ENCODE data around the gene JAG2. TPM values are rescaled to one million over a fixed set of nuclear protein-coding genes. Genes with fewer than 3 reads are reported as not detected.

The JAG2 gene
- total RNA-seq, 3 donors from 2014 or later, result 4.2 to 15.4 (median 13.1) TPM

DNA sequence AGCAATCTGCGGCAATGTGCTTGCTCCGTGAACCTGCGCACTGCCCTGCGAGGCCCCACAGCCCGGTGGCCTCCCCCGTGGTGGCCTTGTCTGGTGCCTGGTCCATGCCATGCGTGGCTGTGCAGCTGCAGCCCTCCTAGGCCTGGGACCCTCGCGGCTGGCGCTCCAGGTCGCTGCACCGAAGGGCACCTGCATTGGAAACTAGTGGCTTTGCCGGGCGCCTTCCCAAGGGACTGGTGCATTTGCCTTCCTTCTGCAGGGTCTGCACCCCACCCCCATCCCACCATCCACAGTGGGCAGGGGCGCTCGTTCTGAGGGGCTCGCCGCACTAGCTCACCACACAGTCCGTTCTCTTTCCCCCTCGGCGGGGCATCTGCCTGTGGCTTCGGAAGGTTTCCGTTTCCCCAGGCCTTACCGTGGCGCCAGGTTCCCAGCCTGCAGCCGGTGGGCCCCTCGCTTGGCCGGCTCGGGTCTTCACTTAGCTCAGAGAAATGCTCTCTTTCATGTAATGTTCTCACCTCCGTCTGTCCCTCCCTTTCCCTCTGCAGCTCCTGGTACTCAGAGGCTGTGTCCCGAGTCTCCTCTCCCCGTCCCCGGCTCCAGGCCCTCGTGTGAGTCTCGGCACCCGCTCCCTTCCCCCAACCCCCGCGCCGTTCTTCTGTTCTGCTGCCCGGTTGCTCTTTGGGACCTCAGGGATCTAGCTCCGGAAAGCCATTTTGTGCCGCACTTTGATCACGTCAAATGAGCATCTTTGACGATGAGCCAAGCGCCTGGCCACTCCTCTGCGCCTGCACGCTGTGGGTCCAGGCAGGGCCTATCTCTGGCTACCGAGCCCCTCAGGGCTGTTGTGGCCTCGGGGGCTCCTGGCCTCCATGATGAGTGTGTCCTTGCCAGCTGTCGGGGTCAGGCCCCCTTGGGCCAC, 31.9 kb downstream of the JAG2 start:
- Histone ChIP-seq H3K36me3 (no peaks in the 10 kb centered on the region), H3K4me3 (no peak overlapping the region), H3K27ac (no peak overlapping the region), H3K4me1 (no peaks in the 10 kb centered on the region), H3K9me3 (peaks cover 17 to 21% of the 10 kb centered on the region in 2 donors), H3K27me3 (no peaks in the 10 kb centered on the region)
- peak in 1 of 2 donors; percentile 48 for DNase-seq (ENCODE audit: low spot score in 2 of 2)
- intact Hi-C loops (cut with DNase I; ENCODE audit: low total_unique reads), result no loop called here
- TF ChIP-seq POLR2AphosphoS5 (IDR thresholded peaks at IDR 0.05) (no peak), POLR2A (IDR thresholded peaks at IDR 0.05) (no peak)

DNA sequence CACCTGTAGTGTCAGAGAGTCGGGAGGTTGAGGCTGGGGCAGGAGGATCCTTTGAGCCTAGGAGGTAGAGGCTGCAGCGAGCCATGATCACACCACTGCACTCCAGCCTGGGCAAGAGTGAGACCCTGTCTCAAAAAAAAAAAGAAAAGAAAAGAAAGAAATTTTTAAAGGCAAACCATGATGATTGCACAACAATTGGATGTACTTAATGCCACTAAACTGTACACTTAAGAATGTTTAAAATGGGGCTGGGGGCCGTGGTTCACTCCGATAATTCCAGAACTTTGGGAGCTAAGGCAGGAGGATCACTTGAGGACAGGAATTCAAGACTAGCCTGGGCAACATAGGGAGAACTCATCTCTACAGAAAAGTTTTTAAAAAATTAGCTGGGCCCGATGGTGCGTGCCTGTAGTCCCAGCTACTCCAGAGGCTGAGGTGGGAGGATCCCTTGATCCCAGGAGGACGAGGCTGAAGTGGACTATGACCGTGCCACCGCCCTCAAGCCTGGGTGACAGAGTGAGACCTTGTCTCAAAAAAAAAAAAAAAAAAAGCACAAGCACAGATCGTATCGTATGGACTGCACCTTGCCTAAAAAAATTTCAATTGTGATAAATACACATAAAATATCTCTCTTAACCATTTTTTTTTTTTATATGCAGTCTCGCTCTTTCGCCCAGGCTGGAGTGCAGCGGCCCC, 32.7 kb downstream of the JAG2 start:
- Histone ChIP-seq H3K4me1 (no peaks in the 10 kb centered on the region), H3K36me3 (no peaks in the 10 kb centered on the region), H3K9me3 (peaks cover 20% of the 10 kb centered on the region in 2 donors), H3K27me3 (no peaks in the 10 kb centered on the region), H3K4me3 (no peak overlapping the region), H3K27ac (no peak overlapping the region)
- TF ChIP-seq POLR2AphosphoS5 (IDR thresholded peaks at IDR 0.05) (no peak), POLR2A (IDR thresholded peaks at IDR 0.05) (no peak)
- TF ChIP-seq, protein P1, sequence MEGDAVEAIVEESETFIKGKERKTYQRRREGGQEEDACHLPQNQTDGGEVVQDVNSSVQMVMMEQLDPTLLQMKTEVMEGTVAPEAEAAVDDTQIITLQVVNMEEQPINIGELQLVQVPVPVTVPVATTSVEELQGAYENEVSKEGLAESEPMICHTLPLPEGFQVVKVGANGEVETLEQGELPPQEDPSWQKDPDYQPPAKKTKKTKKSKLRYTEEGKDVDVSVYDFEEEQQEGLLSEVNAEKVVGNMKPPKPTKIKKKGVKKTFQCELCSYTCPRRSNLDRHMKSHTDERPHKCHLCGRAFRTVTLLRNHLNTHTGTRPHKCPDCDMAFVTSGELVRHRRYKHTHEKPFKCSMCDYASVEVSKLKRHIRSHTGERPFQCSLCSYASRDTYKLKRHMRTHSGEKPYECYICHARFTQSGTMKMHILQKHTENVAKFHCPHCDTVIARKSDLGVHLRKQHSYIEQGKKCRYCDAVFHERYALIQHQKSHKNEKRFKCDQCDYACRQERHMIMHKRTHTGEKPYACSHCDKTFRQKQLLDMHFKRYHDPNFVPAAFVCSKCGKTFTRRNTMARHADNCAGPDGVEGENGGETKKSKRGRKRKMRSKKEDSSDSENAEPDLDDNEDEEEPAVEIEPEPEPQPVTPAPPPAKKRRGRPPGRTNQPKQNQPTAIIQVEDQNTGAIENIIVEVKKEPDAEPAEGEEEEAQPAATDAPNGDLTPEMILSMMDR (IDR thresholded peaks at IDR 0.05), result no peak
- DNase-seq (ENCODE audit: low spot score in 2 of 2), result peak in 1 of 2 donors; percentile 20
- intact Hi-C loops (cut with DNase I; ENCODE audit: low total_unique reads), result no loop called here

DNA sequence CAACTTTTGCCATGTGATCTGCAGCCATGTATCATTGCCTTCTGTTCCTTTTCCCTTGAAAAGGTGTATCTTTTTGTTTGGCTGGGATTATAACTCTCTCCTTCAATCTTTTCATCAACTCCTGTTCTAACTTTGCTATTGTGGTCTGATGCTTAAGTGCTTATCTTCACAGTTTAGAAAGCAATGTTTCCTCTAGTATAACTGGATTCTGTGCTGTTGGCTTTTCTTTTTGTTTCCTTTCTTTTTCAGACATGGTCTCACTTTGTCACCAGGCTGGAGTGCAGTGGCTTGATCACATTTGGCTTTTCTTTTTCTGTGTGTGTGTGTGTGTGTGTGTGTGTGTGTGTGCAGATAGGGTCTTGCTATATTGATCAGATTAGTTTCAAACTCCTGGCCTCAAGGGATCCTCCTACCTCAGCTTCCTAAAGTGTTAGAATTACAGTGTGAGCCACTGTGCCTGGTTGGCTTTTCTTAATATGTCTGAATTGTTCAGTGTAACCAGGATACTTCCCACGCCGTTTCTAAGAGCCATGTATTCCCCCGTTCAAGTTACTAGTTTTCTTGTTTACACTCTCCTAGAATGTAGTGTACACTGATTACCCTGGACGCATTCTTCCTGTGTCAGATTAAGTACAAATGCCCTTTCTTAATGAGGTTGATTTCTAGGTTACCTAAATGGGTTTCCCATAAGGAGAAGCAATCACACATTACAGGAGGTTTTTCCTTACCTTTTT, 35.5 kb downstream of the JAG2 start:
- no peak overlapping the region for H3K27ac ChIP-seq
- H3K4me3 ChIP-seq, result no peak overlapping the region
- H3K4me1 ChIP-seq, result no peaks in the 10 kb centered on the region
- no peaks in the 10 kb centered on the region for H3K27me3 ChIP-seq
- TF ChIP-seq, protein P1 (IDR thresholded peaks at IDR 0.05), result no peak
- TF ChIP-seq POLR2AphosphoS5 (IDR thresholded peaks at IDR 0.05) (no peak), POLR2A (IDR thresholded peaks at IDR 0.05) (no peak)
- no peak for DNase-seq (ENCODE audit: low spot score in 2 of 2)
- intact Hi-C loops (cut with DNase I; ENCODE audit: low total_unique reads), result no loop called here
- H3K36me3 ChIP-seq, result no peaks in the 10 kb centered on the region
- peaks cover 0 to 6% of the 10 kb centered on the region in 2 donors for H3K9me3 ChIP-seq

DNA sequence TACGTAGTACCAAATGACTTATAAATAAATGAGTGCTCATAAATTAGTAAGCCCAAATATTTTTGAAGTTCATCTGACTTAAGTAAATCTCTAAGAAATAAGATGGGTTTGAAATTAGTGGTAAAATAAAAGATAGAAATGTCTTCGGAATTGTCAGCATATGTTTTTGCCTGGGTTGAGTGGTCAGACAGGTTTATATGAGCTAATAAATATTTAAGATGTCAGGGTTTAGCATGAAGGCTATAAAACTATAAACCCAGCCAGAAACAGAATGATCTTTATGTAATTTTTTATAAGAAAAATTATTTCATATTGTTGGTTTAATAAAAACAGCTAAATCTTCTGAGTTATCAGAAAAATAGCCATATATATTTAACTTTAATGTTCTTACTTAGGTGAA, 37.3 kb downstream of the JAG2 start:
- TF ChIP-seq POLR2A (IDR thresholded peaks at IDR 0.05) (no peak), POLR2AphosphoS5 (IDR thresholded peaks at IDR 0.05) (no peak)
- TF ChIP-seq, protein P1 (IDR thresholded peaks at IDR 0.05), result no peak
- intact Hi-C loops (cut with DNase I; ENCODE audit: low total_unique reads), result no loop called here
- DNase-seq (ENCODE audit: low spot score in 2 of 2), result no peak
- H3K36me3 ChIP-seq, result no peaks in the 10 kb centered on the region
- no peak overlapping the region for H3K27ac ChIP-seq
- H3K27me3 ChIP-seq, result no peaks in the 10 kb centered on the region
- H3K4me3 ChIP-seq, result no peak overlapping the region
- H3K9me3 ChIP-seq, result peaks cover 0 to 6% of the 10 kb centered on the region in 2 donors
- no peaks in the 10 kb centered on the region for H3K4me1 ChIP-seq

DNA sequence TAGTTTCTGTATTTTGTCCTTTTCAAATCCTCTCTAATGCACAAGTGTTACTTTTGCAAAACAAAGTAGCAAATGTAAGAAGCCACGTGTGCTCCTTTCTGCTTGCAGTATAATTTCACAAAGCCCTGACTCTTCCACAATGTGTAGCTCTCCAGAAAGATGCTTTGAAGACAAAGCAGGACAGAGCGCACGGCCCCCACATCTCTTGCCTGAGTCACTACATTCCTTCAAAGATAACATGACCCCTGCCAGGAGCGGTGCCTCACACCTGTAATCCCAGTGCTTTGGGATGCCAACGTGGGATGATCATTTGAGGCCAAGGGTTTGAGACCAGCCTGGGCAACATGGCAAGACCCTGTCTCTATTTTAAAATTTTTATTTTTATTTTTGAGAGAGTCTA, 40.5 kb downstream of the JAG2 start:
- DNase-seq (ENCODE audit: low spot score in 2 of 2), result peak in 1 of 2 donors; percentile 10
- intact Hi-C loops (cut with DNase I; ENCODE audit: low total_unique reads), result no loop called here
- Histone ChIP-seq H3K9me3 (peaks cover 0 to 6% of the 10 kb centered on the region in 2 donors), H3K27ac (no peak overlapping the region), H3K27me3 (peaks cover 0 to 3% of the 10 kb centered on the region in 2 donors), H3K4me3 (no peak overlapping the region), H3K36me3 (no peaks in the 10 kb centered on the region), H3K4me1 (no peaks in the 10 kb centered on the region)
- no peak for TF ChIP-seq POLR2A (IDR thresholded peaks at IDR 0.05)
- TF ChIP-seq, protein P1 (IDR thresholded peaks at IDR 0.05), result no peak
- TF ChIP-seq POLR2AphosphoS5 (IDR thresholded peaks at IDR 0.05), result no peak

All from breast epithelium (tissue), 4 donors.